Activated naive CD8-positive, alpha-beta T cell treated with anti-CD3 and anti-CD28 coated beads, Interleukin-2, amount 50 U/mL, for 16 hours (primary cell): ENCODE results near the gene RYR3.

Experiments
- DNase-seq: peaks from one replicate; pipeline ENCODE4 v3.0.0-alpha.2; 2020; ENCODE audit warnings: low read depth, low spot score

The RYR3 gene

GRCh38 chr15:33382491-33382890, 71.7 kb downstream of the RYR3 start:
- no peak for DNase-seq

- DNase-seq: no peak
These were observed 73.5 kb downstream of the RYR3 start for GRCh38 chr15:33384307-33384706.

- no peak for DNase-seq
These were observed 81.7 kb downstream of the RYR3 start for GRCh38 chr15:33392453-33392852.

- no peak for DNase-seq
These were observed 82.8 kb downstream of the RYR3 start for GRCh38 chr15:33393546-33393945.

GRCh38 chr15:33395321-33395720, 84.6 kb downstream of the RYR3 start:
- DNase-seq: no peak

GRCh38 chr15:33395846-33396245, 85.1 kb downstream of the RYR3 start:
- no peak for DNase-seq

GRCh38 chr15:33396475-33396874, 85.7 kb downstream of the RYR3 start:
- DNase-seq: no peak

GRCh38 chr15:33398555-33398954, 87.8 kb downstream of the RYR3 start:
- DNase-seq: no peak

DNA sequence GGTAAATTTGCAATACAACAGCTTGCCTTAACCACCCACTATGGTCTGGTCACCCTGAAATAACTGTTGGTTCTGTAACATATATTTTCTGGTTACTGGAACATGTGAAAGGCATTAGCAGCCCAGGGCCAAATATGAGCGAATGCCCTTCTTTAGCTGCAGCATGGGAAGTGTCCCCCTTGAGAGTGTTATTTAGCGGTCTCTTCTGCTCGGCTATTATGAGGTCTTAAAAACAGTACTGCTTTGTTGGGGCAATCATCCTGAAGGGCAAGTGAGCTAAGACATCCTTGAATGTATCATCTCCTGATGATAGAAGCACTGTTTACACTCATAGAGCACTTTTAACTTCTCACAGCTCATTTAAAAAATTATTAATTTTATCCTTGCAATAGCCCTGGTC, 90.2 kb downstream of the RYR3 start:
- DNase-seq: no peak

DNA sequence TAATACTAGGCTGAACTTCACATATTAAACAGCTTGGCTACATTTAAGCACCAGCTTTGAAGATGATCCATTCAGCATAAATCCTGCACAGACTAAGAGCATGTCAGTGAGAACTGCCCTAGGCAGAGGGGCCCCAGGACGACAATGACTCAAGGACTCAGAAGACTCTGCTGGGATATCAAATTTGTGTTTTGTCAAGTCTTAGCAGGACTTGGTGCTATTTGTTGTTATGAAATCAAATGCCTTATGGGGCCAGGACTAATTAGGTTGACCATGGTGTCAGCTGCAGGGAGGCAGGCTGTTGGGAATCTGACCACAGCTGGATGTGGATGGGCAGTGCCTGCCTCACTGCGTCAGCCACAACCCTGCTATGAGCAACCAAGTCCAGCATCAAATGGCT, 91.8 kb downstream of the RYR3 start:
- DNase-seq: no peak

- DNase-seq: no peak
These were observed 94.3 kb downstream of the RYR3 start for GRCh38 chr15:33405096-33405495.

- DNase-seq: no peak
These were observed 101.1 kb downstream of the RYR3 start for GRCh38 chr15:33411596-33412540.

- DNase-seq: no peak
These were observed 108.9 kb downstream of the RYR3 start for GRCh38 chr15:33419701-33420100.

DNA sequence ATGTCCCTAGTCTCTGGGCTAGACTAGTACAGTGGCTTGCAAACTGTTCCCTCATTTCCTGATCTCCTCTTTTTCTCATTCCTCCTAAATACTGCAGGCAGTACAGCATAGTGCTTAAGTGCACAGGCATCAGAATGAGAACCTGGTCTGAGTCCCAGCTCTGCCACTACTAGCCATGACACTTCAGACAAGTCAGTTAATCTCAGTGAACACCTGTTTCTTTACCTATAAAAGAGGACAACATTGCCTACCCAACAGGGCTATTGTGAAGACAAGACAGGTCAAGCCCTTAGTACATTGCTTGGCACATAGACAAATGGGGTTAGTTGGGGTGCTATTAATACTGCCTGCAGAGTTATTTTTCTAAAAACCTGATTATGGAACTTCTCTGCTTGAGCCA, 113.3 kb downstream of the RYR3 start:
- DNase-seq: no peak

DNA sequence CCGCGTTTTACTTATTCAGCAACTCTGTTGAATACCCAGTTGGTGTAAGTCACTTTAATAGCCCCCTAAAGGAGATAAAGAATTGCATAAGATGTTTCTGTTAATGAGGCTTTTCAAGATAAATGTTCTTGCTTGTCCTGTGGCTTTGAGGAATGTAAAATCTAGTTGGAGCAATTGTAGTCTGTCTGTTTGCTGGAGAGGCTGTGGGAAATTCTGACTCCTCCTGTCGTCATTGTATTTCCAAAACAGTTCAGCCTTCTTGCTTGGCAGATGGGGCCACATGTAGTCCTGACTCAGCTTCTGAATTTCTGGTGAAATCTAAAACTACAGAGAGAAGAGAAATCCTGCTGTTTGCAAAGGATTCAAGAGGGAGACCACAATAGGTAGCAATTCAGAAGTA, 114.4 kb downstream of the RYR3 start:
- DNase-seq: no peak

DNA sequence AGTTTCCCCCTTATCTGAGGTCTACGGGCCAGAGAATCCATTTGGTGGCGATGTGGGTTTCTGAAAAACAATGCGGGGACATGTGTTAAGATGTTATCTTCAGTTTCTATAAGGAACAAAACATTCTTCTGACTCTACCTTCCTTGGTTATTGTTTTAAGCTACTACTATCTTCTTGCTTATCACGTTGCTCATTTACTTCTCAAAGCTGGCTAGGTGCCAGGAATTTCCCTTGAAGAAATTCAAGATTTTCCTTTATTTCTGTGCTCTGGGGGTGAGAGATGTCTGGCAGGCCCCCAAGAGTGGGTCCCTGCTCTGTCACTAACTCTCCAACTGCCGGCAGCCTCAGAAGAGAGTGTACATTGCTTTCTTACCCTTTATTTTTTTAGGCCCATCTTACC, 119.8 kb downstream of the RYR3 start:
- DNase-seq: no peak

DNA sequence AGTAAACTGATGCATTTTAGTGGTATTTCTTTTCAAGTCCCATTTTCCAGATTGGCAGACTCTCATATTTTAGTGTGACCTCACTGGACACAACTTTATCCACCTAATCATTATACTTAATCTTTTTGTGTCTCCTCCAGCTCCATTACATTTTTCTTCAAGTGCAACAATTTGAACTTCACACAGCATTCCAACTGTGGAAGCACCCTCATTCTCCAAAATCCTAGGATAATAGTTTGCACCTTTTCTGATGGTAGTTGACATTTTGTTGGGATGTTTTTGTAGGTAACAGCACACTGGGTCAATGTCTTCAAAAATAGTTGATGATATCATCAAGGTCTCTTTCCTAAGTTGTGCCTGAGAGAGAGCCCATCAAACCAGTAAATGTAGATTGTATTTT, 123.1 kb downstream of the RYR3 start:
- no peak for DNase-seq

- no peak for DNase-seq
These were observed 127.6 kb downstream of the RYR3 start for GRCh38 chr15:33438396-33438795.

- DNase-seq: no peak
These were observed 130.1 kb downstream of the RYR3 start for GRCh38 chr15:33440900-33441299.

GRCh38 chr15:33442449-33442848, 131.7 kb downstream of the RYR3 start:
- no peak for DNase-seq

DNA sequence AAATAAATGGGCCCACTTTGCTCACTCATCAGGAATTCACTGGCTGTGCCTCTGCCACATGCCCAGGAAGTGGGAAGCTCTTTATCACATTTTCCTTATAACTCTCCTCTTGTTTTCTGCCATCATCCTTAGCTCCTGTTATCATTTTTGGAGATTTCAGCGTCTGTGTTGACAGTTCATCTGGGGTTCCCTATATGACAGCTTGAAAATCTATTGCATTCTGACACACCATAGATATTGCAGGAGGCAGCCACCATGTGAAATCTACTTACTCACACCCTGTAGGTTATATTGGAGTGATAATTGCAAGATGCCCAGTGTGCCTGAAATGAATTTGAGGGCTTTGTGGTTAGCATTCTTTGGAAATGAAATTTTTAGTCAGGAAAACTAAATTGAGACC, 132.9 kb downstream of the RYR3 start:
- DNase-seq: no peak

- DNase-seq: no peak
These were observed 135.2 kb downstream of the RYR3 start for GRCh38 chr15:33445984-33446383.

DNA sequence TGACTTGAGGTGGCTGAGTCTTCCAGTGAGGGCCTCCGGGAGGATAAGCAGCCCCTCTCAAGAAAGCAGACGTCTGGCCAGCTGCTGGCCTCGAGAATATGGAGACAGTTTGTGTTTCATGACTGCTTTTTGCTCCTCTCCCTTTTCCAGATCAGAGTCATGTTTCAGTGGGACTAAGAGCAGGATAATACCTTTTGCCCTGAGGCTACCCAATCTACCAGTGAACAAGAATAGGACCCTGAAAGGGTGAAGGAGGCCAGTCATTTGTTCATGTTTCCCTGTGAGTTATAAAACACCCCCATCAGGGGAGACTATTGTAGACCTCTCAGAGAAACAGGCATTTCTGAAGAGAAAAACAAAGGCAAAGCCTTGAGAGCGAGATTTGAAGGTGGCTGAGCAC, 137.4 kb downstream of the RYR3 start:
- DNase-seq: no peak
